ENCODE results near the gene UNC45A. TPM values are rescaled to one million over a fixed set of nuclear protein-coding genes. Genes with fewer than 3 reads are reported as not detected.

Gene UNC45A
- total and polyA plus RNA-seq, 2 of the 13 experiments (the other 11 are each of a cell fraction or from before 2014, with no cell fraction given) = 33.8 to 39.7 TPM

DNA sequence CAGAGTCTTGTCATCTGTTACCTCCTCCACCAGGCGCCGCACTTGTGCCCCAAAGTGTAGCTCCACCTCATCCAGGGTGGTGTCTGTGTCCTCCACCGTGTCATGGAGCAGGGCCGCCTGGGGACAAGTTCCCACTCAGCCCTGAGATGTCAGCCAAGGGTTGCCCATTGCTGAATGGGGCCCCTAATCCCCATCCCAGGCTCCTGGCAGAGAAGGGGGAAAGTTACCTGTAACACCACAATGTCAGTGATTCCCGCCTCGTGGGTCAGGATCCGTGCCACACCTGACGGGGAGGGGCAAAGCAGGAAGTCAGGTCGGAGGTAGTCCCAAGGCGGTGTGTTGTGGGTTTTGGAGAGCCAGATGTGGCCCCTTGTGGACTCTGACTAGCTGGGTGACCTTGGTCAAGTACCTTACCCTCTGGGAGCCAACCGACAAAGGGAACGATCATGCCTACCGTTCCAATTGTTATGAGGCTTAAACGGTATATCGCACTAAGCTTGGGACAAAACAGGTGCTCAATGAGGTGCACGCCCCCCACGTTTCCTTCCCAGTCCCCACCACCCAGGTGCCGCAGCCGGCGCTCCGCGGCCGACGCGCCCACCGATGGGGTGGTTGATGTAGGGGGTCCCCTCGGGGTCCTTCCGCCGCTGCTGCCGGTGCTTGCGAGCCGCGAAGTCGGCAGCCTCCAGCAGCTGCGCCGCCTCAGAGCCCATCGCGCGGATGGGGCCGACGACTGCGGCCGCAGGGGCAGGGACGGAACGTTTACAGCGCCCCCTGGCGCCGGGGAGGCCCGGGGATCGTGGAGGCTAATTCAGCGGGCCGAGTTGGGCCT lies 3.0 kb upstream of the UNC45A start, which contains the start of gene HDDC3 (continued):
- TF ChIP-seq STAT6 (CRISPR knock-in tag; IDR thresholded peaks at IDR 0.05; ENCODE audit: borderline replicate concordance) (no peak; the same call in 1 of the 2 replicates), KLF9 (CRISPR knock-in tag; IDR thresholded peaks at IDR 0.05; ENCODE audit: low read depth) (0 out of 2 replicates have a peak, but pooled peaks have one; percentile 44), ZNF160 (CRISPR knock-in tag; IDR thresholded peaks at IDR 0.05) (peak; percentile 6; the same call in 1 of the 2 replicates), ZNF562 (CRISPR knock-in tag; IDR thresholded peaks at IDR 0.05; ENCODE audit: borderline replicate concordance) (no peak), TERF1 (CRISPR knock-in tag; IDR thresholded peaks at IDR 0.05) (no peak), ETV5 (CRISPR knock-in tag; IDR thresholded peaks at IDR 0.05; ENCODE audit: borderline replicate concordance) (peak; percentile 46), FOSL2 (CRISPR knock-in tag; IDR thresholded peaks at IDR 0.05) (peak; percentile 47), TEAD2 (CRISPR knock-in tag; IDR thresholded peaks at IDR 0.05) (no peak), ZNF333 (CRISPR knock-in tag; IDR thresholded peaks at IDR 0.05; ENCODE audit: borderline replicate concordance) (peak; percentile 80; the same call in 1 of the 2 replicates), ZFP36L2 (CRISPR knock-in tag; IDR thresholded peaks at IDR 0.05) (peak; percentile 80; the same call in 1 of the 2 replicates), ZNF335 (CRISPR knock-in tag; IDR thresholded peaks at IDR 0.05) (no peak), IKZF1 (IDR thresholded peaks at IDR 0.05) (no peak), ZKSCAN5 (CRISPR knock-in tag; IDR thresholded peaks at IDR 0.05) (no peak), ZBTB42 (CRISPR knock-in tag; IDR thresholded peaks at IDR 0.05) (no peak), ZEB1 (IDR thresholded peaks at IDR 0.05; ENCODE audit: insufficient replicate concordance, low read depth) (peak; percentile 97), ZFP36 (IDR thresholded peaks at IDR 0.05; ENCODE audit: borderline replicate concordance, low read depth, low read length, partially characterized antibody) (no peak), ZNF772 (CRISPR knock-in tag; IDR thresholded peaks at IDR 0.05) (peak; percentile 78), ZNF891 (CRISPR knock-in tag; IDR thresholded peaks at IDR 0.05) (peak; percentile 87), ZNF607 (CRISPR knock-in tag; IDR thresholded peaks at IDR 0.05; ENCODE audit: borderline replicate concordance) (peak; percentile 43; the same call in 1 of the 2 replicates), NR2F6 (IDR thresholded peaks at IDR 0.05) (no peak), NR2F6 (CRISPR knock-in tag; IDR thresholded peaks at IDR 0.05) (peak; percentile 53; the same call in 1 of the 2 replicates), ZNF430 (CRISPR knock-in tag; IDR thresholded peaks at IDR 0.05) (peak; percentile 77), ZNF296 (CRISPR knock-in tag; conservative IDR thresholded peaks at IDR 0.05) (no peak)
- TF ChIP-seq, protein P1, sequence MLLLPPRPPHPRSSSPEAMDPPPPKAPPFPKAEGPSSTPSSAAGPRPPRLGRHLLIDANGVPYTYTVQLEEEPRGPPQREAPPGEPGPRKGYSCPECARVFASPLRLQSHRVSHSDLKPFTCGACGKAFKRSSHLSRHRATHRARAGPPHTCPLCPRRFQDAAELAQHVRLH (CRISPR knock-in tag; IDR thresholded peaks at IDR 0.05; ENCODE audit: borderline replicate concordance, low read depth) = peak; percentile 84

Measured in HepG2 (cell line).